Tibial nerve (tissue), 4 donors: Measurements from ENCODE around the gene EYA3. TPM values are rescaled to one million over a fixed set of nuclear protein-coding genes. Genes with fewer than 3 reads are reported as not detected.
A peak's percentile ranks its signal among the peaks of the same experiment; 100 is the strongest.

Source experiments
- DNase-seq, 2 donors: peaks; one replicate each; pipeline ENCODE4 v3.0.0-alpha.2; 2019; ENCODE audit warnings: low spot score in 2 of 2
- H3K27ac ChIP-seq, 4 donors: fragments of 200-600 bp; sonication (generic) in 3 of 4; one replicate each; pipeline ENCODE4 v1.5.1; 2017 to 2019; ENCODE audit warnings: mild to moderate bottlenecking in 1 of 4
- H3K27me3 ChIP-seq, 2 donors: fragments of 200-600 bp; sonication (generic) in 1 of 2; one replicate each; pipeline versions ENCODE4 v1.5.1 to v1.6.0; 2017 to 2019
- H3K36me3 ChIP-seq, 3 donors: fragments of 200-600 bp; sonication (generic); one replicate each; pipeline ENCODE4 v1.5.1; 2018 to 2019
- H3K4me1 ChIP-seq, 4 donors: fragments of 200-600 bp; sonication (generic) in 3 of 4; one replicate each; pipeline ENCODE4 v1.5.1; 2017 to 2019
- H3K4me3 ChIP-seq, 4 donors: fragments of 200-600 bp; sonication (generic) in 3 of 4; one replicate each; pipeline ENCODE4 v1.5.1; 2017 to 2019; ENCODE audit warnings: mild to moderate bottlenecking in 1 of 4, moderate library complexity in 1 of 4
- H3K9me3 ChIP-seq, 4 donors: fragments of 200-600 bp; sonication (generic) in 3 of 4; one replicate each; pipeline ENCODE4 v1.5.1; 2017 to 2019
- EP300 ChIP-seq, 2 donors: sonication (generic); formaldehyde crosslinking; IDR thresholded peaks; one replicate each; pipeline ENCODE4 v1.6.1; 2017; ENCODE audit warnings: antibody characterized with exemption in 2 of 2, mild to moderate bottlenecking in 1 of 2
- POLR2A ChIP-seq, 2 donors: fragments of 450-650 bp; IDR thresholded peaks; one replicate each; pipeline ENCODE4 v1.6.1; 2017; ENCODE audit warnings: antibody characterized with exemption in 2 of 2, mild to moderate bottlenecking in 2 of 2, moderate library complexity in 2 of 2
- WGBS, 2 donors: methylation state at CpG; one replicate each; pipeline ENCODE4 v1.1.5; 2018; 5-methylcytosine and 5-hydroxymethylcytosine counted together
- total RNA-seq, 4 donors: library from RNA; depleted of rRNA; stranded (reverse); fragments of >200 nt; gene quantifications; one replicate each; pipeline ENCODE4 v1.1.0, GENCODE V29; 2016
- TF ChIP-seq, protein P1 (sequence below), 5 experiments: fragments of 200-600 bp in 3 of 5; fragments of 450-650 bp in 2 of 5; sonication (generic) in 3 of 5; IDR thresholded peaks; one replicate each; pipeline ENCODE4 v1.5.1; 2016 to 2019; ENCODE audit warnings: antibody characterized with exemption in 5 of 5, mild to moderate bottlenecking in 3 of 5, moderate library complexity in 2 of 5

The EYA3 gene
- total RNA-seq, 4 donors from 2014 or later, result 9.2 to 17.6 (median 14.6) TPM

DNA sequence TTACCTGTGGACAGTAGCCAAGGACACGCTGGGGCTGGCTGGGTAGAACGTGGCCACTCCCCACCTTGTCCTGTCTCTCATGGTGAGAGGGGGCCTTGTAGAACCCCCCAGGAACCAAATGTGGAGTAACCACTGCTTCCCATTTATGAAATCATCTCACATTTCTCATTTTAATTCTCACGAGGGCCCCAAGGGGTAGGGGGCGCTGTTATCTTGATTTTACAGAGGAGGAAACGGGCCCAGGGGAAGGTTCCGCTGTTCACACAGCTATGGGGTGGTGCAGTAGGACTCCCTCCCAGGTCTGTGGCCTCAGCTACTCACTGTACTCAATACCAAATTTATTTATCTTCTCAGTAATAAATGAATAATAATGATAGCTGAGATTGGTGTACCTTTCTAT, 148.1 kb downstream of the EYA3 start:
- H3K4me1 ChIP-seq, result peaks cover 0 to 1% (median 0%) of the 10 kb centered on the region in 4 donors
- H3K4me3 ChIP-seq, result no peak overlapping the region
- DNase-seq, result peak; percentile 37 to 76
- H3K9me3 ChIP-seq, result no peaks in the 10 kb centered on the region
- H3K36me3 ChIP-seq, result no peaks in the 10 kb centered on the region
- H3K27me3 ChIP-seq, result peaks cover 0 to 7% of the 10 kb centered on the region in 2 donors
- 43 to 44% methylated on average over 6 of the region's 6 CpGs for whole genome bisulfite sequencing, 2 donors
- no peak for TF ChIP-seq EP300 (IDR thresholded peaks at IDR 0.05)
- TF ChIP-seq POLR2A (IDR thresholded peaks at IDR 0.05), result no peak
- TF ChIP-seq, protein P1, sequence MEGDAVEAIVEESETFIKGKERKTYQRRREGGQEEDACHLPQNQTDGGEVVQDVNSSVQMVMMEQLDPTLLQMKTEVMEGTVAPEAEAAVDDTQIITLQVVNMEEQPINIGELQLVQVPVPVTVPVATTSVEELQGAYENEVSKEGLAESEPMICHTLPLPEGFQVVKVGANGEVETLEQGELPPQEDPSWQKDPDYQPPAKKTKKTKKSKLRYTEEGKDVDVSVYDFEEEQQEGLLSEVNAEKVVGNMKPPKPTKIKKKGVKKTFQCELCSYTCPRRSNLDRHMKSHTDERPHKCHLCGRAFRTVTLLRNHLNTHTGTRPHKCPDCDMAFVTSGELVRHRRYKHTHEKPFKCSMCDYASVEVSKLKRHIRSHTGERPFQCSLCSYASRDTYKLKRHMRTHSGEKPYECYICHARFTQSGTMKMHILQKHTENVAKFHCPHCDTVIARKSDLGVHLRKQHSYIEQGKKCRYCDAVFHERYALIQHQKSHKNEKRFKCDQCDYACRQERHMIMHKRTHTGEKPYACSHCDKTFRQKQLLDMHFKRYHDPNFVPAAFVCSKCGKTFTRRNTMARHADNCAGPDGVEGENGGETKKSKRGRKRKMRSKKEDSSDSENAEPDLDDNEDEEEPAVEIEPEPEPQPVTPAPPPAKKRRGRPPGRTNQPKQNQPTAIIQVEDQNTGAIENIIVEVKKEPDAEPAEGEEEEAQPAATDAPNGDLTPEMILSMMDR (IDR thresholded peaks at IDR 0.05), result no peak
- no peak overlapping the region for H3K27ac ChIP-seq

DNA sequence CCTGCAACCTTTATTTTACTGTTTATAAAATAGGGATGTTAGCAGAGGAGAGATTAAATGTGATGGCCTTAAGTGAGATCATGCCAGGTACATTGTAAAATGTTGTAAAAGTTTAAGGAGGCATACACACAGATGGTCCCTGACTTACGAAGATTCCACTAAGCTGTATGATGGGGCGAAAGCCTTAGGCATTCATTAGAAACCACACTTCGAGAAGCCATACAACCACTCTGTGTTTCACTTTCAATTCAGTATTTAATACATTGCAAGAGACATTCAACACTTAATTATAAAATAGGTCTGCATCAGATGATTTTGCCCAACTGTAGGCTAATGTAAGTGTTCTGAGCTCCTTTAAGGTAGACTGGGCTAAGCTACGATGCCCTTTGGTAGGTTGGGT, 149.9 kb downstream of the EYA3 start:
- H3K27me3 ChIP-seq, result peaks cover 0 to 24% of the 10 kb centered on the region in 2 donors
- peaks cover 0 to 8% (median 0%) of the 10 kb centered on the region in 4 donors for H3K4me1 ChIP-seq
- WGBS, 2 donors, result 84 to 90% methylated on average over 4 of the region's 4 CpGs
- H3K9me3 ChIP-seq, result no peaks in the 10 kb centered on the region
- H3K27ac ChIP-seq, result no peak overlapping the region
- no peak for DNase-seq
- H3K36me3 ChIP-seq, result no peaks in the 10 kb centered on the region
- H3K4me3 ChIP-seq, result no peak overlapping the region
- TF ChIP-seq EP300 (IDR thresholded peaks at IDR 0.05) (no peak), POLR2A (IDR thresholded peaks at IDR 0.05) (no peak)
- TF ChIP-seq, protein P1 (IDR thresholded peaks at IDR 0.05), result no peak

DNA sequence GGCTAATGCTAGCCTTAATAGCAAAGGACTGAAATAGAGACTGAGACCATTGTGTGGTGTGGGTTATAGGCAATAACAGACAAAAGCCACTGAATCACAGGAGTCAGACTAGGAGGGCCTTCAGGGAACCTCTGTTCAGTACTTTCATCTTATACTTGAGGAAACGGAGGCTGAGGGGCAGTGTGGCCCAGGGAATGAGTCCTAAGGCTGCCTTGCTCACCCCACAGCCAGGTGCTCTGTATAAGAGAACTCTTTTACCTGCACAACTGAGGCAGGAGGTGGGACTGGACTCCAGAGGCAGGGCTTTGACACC, 150.9 kb downstream of the EYA3 start:
- DNase-seq, result no peak
- Histone ChIP-seq H3K27me3 (peaks cover 0 to 30% of the 10 kb centered on the region in 2 donors), H3K4me1 (peaks cover 0 to 8% (median 0%) of the 10 kb centered on the region in 4 donors), H3K9me3 (no peaks in the 10 kb centered on the region), H3K4me3 (no peak overlapping the region), H3K27ac (no peak overlapping the region), H3K36me3 (no peaks in the 10 kb centered on the region)
- TF ChIP-seq EP300 (IDR thresholded peaks at IDR 0.05), result no peak
- TF ChIP-seq, protein P1 (IDR thresholded peaks at IDR 0.05), result no peak
- 48 to 62% methylated on average over 1 of the region's 1 CpG for WGBS, 2 donors

DNA sequence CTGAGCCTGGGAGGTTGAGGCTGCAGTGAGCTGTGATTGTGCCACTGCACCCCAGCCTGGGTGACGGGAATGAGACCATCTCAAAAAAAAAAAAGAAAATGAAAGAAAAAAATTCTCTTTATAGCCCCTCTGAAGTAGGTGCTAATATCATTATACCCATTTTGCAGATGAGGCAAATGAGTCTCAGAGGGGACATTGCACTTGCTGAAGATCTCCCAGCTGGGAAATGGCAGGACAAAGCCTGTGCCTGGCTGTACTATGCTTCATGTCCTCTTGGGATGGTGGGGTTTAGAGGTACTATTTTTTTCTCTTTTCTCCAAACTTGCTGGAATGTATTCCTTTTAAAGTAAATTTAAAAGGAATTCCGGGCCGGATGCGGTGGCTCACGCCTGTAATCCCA, 152.0 kb downstream of the EYA3 start:
- Histone ChIP-seq H3K27me3 (peaks cover 0 to 30% of the 10 kb centered on the region in 2 donors), H3K4me1 (peaks cover 0 to 8% (median 0%) of the 10 kb centered on the region in 4 donors), H3K4me3 (no peak overlapping the region), H3K27ac (no peak overlapping the region), H3K9me3 (no peaks in the 10 kb centered on the region), H3K36me3 (no peaks in the 10 kb centered on the region)
- WGBS, 2 donors, result 56 to 87% methylated on average over 5 of the region's 5 CpGs
- no peak for TF ChIP-seq POLR2A (IDR thresholded peaks at IDR 0.05)
- DNase-seq, result no peak

DNA sequence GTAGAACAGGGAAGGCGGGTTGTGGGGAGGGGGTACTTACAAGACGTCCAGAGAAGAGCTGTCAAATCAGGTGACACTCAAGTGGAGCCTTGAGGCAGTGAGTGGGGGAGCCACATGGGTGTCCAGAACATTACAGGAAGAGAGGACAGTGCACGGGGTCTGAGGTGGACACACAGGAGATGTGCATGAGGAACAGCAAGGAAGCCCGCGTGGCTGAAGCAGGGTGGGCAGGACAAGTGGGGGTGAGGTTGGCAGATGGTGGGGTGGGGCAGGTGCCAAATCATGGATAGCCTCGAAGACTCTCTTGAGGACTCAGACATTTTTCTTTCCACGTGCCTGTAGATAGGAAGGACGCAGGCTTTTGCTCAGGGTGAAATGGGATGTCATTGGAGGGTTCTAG, 152.7 kb downstream of the EYA3 start:
- Histone ChIP-seq H3K4me3 (no peak overlapping the region), H3K36me3 (no peaks in the 10 kb centered on the region), H3K27ac (no peak overlapping the region), H3K4me1 (peaks cover 0 to 8% (median 0%) of the 10 kb centered on the region in 4 donors), H3K27me3 (peaks cover 0 to 30% of the 10 kb centered on the region in 2 donors), H3K9me3 (no peaks in the 10 kb centered on the region)
- no peak for DNase-seq
- no peak for TF ChIP-seq EP300 (IDR thresholded peaks at IDR 0.05)
- TF ChIP-seq, protein P1 (IDR thresholded peaks at IDR 0.05), result no peak
- TF ChIP-seq POLR2A (IDR thresholded peaks at IDR 0.05), result no peak
- 37 to 63% methylated on average over 8 of the region's 8 CpGs for WGBS, 2 donors
